ENCODE data around the gene SCAF4.
"Not testable (repeated sequence)": the region's sequence is repeated elsewhere in the genome, so short reads cannot be mapped to it uniquely, and the experiment has no call there.

Gene SCAF4

GRCh38 chr21:31668651-31669491 is 63.0 kb downstream of the SCAF4 start:
- DNase-seq: no peak

- DNase-seq: no peak
Measured at GRCh38 chr21:31667639-31668038, 64.3 kb downstream of the SCAF4 start.

GRCh38 chr21:31667132-31667531 is 64.8 kb downstream of the SCAF4 start:
- no peak for DNase-seq

- DNase-seq: no peak
Measured at GRCh38 chr21:31666445-31667010, 65.4 kb downstream of the SCAF4 start.

GRCh38 chr21:31665869-31666268 is 66.0 kb downstream of the SCAF4 start:
- DNase-seq: not testable (repeated sequence)

GRCh38 chr21:31665397-31665796 is 66.5 kb downstream of the SCAF4 start:
- DNase-seq: no peak

- DNase-seq: no peak
Measured at GRCh38 chr21:31663584-31664249, 68.2 kb downstream of the SCAF4 start.

- no peak for DNase-seq
Measured at GRCh38 chr21:31660591-31660990, 71.3 kb downstream of the SCAF4 start.

- DNase-seq: no peak
Measured at GRCh38 chr21:31660259-31660565, 71.7 kb downstream of the SCAF4 start.

- peak; percentile 83 for DNase-seq
Measured at GRCh38 chr21:31659536-31660258, 72.2 kb downstream of the SCAF4 start, which contains the start of gene SOD1. Gene SOD1 (plus strand): TSS chr21:31659693. CDS start chr21:31659770, 77 bp downstream.

- DNase-seq: no peak
Measured at GRCh38 chr21:31659286-31659535, 72.7 kb downstream of the SCAF4 start.

GRCh38 chr21:31658053-31658452 is 73.9 kb downstream of the SCAF4 start:
- DNase-seq: no peak

GRCh38 chr21:31656199-31657095 is 75.5 kb downstream of the SCAF4 start:
- DNase-seq: no peak

- DNase-seq: not testable (repeated sequence)
Measured at GRCh38 chr21:31654821-31655580, 76.9 kb downstream of the SCAF4 start.

- no peak for DNase-seq
Measured at GRCh38 chr21:31654340-31654739, 77.6 kb downstream of the SCAF4 start.

- DNase-seq: not testable (repeated sequence)
Measured at GRCh38 chr21:31651491-31651890, 80.4 kb downstream of the SCAF4 start.

GRCh38 chr21:31650930-31651329 is 81.0 kb downstream of the SCAF4 start:
- DNase-seq: no peak

- DNase-seq: no peak
Measured at GRCh38 chr21:31647650-31648049, 84.3 kb downstream of the SCAF4 start.

- DNase-seq: no peak
Measured at GRCh38 chr21:31644643-31645042, 87.3 kb downstream of the SCAF4 start.

- DNase-seq: no peak
Measured at GRCh38 chr21:31641416-31641922, 90.4 kb downstream of the SCAF4 start.

- no peak for DNase-seq
Measured at GRCh38 chr21:31636874-31637273, 95.0 kb downstream of the SCAF4 start.

- DNase-seq: no peak
Measured at GRCh38 chr21:31634993-31635392, 96.9 kb downstream of the SCAF4 start.

Measured in DMS153 (cell line).